DND-41 (cell line): ENCODE measurements around the gene TDRD9.

Experiments
- CTCF ChIP-seq: IDR thresholded peaks from 2 replicates; pipeline ENCODE4 v1.5.1; 2012; ENCODE audit warnings: borderline replicate concordance, low read length, moderate library complexity, mild to moderate bottlenecking; ENCODE audit not compliant: poor library complexity, severe bottlenecking; ENCODE audit errors: extremely low read depth
- EZH2 ChIP-seq: IDR thresholded peaks from 3 replicates; pipeline ENCODE4 v1.6.1; 2012; ENCODE audit warnings: borderline replicate concordance, low read depth, mild to moderate bottlenecking, moderate library complexity, low read length, inconsistent platforms; ENCODE audit not compliant: severe bottlenecking

- TF ChIP-seq CTCF (no peak), EZH2 (no peak)
These were observed 111.0 kb downstream of the TDRD9 start for GRCh38 chr14:104039214-104039613.
